ENCODE measurements around the gene ADD3.

The ADD3 gene, protein sequence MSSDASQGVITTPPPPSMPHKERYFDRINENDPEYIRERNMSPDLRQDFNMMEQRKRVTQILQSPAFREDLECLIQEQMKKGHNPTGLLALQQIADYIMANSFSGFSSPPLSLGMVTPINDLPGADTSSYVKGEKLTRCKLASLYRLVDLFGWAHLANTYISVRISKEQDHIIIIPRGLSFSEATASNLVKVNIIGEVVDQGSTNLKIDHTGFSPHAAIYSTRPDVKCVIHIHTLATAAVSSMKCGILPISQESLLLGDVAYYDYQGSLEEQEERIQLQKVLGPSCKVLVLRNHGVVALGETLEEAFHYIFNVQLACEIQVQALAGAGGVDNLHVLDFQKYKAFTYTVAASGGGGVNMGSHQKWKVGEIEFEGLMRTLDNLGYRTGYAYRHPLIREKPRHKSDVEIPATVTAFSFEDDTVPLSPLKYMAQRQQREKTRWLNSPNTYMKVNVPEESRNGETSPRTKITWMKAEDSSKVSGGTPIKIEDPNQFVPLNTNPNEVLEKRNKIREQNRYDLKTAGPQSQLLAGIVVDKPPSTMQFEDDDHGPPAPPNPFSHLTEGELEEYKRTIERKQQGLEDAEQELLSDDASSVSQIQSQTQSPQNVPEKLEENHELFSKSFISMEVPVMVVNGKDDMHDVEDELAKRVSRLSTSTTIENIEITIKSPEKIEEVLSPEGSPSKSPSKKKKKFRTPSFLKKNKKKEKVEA

GRCh38 chr10:110007701-110008517 lies at the start of gene ADD3:
Gene ADD3, plus strand, starts transcription at chr10:110007984. Its CDS starts 92,670 bp downstream, at chr10:110100654.
- DNase-seq: peak; percentile 96

DNA sequence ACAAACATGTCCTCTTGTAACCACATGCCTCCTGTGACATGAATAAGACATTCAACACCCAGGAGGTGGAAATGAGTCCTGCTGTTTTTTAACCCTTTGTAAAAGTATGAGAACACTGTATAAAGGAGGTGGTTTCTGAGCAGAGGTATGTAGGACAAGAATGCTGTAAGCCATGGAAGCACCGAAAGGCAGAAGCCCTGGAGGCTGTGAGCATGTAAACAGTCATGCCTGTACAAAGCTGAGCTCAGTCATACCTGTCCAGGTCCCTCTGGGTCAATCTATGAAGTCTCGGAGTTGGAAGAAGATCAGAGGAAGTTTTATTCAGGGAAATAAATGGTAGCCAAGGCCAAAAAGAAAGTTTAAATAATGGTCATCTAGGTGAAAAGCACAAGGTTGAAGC lies 49.7 kb upstream of the ADD3 start:
- DNase-seq: no peak

GRCh38 chr10:109959259-109960145 lies 48.3 kb upstream of the ADD3 start:
- DNase-seq: no peak

DNA sequence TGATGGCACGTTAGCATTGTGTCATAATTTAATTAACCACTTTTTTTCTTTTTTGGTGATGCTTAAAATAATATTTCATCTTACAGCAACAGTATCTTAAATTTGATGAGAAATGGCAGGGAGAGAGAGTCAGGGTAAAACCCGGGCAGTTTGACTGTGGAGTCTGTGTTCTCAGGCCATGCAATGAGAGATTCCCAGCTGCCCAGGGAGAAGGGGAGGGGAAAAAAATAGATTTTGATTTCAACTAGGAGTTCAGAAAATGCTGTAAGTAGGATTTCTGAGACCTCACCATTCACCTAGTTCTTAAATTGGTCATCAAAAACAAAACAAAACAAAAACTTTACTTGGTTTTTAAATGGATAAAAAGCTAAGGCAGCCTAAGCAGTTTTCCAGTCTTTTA lies 47.1 kb upstream of the ADD3 start:
- no peak for DNase-seq

DNA sequence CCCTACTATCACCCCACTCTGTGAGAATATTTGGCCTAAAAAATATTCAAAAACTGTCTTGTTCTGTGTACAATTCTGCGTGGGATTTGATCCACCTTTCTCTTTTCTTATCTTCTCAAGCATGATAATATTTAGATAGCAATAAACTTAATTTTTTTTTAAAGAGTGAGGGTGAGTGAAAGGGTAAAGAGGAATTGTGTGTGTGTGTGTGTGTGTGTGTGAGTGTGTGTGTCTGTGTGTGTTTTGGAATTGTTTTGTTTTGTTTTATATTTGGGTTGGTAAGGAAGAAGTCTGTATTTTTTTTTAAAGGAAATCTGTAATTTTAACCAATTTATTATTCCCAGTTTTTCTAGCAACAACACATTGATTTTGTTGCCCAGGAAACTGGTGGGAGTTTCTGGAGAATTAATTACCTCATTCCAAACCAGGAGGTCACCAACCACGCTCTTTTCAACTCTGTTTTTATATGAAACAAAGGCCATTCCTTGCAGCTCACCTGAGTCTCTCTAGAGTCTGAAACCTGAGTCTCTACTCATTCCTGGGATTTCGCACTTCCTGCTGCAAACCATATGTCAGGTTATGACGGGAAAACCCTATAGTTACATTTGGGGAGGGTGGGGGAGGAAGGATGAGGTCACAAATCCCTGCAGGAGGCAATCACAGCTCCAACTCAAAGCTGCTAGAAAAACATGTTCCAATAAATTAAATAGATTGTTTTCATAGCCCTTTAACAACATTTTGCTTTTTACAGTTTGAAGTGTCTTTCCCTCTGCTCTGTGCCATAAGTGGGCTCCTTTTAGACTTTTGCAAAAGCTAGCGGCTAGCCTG lies 46.4 kb upstream of the ADD3 start:
- DNase-seq: no peak

- no peak for DNase-seq
These were observed 45.5 kb upstream of the ADD3 start for GRCh38 chr10:109962247-109962646.

GRCh38 chr10:109963439-109963838 lies 44.3 kb upstream of the ADD3 start:
- DNase-seq: no peak

- no peak for DNase-seq
These were observed 43.5 kb upstream of the ADD3 start for GRCh38 chr10:109964318-109964717.

DNA sequence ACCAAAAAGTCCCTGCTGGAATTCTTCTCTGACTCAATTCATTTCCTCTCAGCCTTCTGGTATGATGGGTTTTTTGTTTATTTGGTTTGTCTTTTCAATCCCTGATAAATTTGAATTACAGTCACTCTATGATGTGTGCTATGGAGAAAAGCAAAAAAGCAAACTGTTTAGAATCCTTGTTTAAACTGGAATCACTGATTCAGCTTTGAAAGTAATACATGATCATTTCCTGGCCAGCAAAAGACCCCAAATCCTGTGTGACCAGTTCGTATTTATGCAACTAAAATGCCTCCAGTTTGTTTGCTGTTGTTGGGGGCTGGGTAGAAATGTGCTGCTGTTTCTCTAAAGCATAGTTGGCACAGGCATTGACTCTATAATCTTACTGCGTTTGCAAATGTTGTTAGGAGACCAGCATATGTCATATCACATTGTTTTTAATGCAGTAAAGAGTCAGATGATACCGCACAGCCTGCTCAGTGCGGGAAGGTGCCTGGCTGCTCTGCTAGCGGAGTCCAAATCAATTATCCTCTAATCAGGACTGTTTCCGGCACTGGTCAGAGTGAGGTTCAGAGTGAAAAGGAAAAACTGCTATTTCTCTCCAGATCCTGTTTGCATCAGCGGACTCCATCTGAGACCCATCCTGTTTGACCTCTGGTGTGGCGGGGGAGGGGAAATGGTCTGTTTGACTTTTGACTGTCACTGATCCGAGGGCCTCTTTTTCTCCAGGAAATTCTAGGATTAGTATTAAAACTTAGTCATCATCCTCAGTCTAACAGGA lies 40.6 kb upstream of the ADD3 start:
- no peak for DNase-seq

- no peak for DNase-seq
These were observed 40.1 kb upstream of the ADD3 start for GRCh38 chr10:109967739-109968088.

GRCh38 chr10:109968953-109969759 lies 38.6 kb upstream of the ADD3 start:
- no peak for DNase-seq

DNA sequence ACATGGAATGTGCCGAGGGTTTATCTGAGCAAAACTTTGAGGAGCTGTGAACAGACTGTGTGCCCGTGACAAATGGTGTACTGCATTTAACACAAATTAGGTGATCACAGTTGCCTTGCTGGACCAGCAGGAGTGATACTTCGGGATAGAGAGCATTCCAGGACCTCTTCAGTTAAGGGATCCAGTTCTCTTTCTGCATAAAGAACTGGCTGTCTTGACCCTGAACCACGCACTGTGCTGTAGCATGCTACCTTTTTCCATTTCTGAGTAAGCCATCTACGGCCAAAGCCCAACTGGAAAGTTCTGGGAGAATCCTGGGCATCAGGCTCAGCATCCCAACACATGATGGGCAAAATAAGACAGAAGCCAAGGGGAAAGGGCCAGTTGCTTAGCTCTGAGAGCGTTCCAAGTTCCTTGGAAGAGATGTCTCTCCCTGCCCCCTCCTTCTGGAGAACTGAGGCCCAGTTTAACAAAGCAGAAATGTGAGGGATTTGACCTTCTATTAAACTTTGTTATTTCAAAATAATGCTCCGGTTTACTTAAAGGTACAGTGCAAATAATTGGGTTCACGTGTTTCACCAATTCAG lies 37.9 kb upstream of the ADD3 start:
- no peak for DNase-seq

DNA sequence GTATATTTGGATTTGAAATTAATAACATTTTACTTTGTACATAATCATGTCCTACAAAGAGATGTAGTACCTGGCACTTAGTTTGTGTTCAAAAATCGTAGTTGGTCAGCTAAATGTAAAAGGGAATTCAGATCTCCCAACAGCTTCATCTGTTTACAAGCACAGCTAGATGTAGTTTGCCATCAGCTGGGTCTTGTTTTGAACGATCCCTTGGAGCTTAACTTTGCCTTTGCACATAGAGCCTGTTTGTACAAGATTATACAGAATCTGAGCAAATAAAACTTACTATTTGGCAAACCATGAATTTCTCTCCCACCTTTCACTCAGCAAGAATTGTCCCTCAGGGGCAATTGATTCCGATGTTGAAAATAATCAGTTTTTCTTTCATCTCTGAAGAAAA lies 36.1 kb upstream of the ADD3 start:
- no peak for DNase-seq

DNA sequence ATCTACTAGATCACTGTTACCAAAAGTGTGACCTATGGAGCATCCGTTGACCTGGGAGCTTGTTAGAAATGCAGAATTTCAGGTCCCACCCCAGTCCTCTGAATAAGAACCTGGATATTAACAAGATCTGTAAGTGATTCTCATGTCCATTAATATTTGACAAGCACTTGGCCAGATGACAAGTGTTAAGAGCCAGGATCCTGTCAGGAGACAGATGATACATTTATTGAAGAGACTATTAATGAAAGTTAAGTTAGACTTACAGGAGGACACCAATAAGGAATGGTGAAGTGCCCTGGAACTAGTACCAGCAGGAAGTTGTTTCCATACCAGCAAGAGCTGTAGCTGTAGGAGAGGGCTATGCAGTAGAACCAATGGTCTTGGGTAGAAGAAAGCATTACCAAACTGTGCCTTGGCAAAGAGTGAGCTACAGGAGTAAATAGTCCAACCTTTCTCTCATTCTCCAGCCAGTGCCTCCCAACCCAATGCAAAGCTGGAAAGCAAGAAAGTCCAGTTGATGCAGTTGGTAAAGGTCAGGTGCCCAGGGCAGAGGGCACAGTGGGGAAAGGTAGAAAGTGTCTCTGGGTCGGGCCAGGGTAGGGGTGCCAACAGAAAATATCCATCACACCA lies 35.3 kb upstream of the ADD3 start:
- no peak for DNase-seq

- DNase-seq: no peak
These were observed 34.4 kb upstream of the ADD3 start for GRCh38 chr10:109973326-109973829.

- DNase-seq: no peak
These were observed 33.1 kb upstream of the ADD3 start for GRCh38 chr10:109974504-109975191.

GRCh38 chr10:109975244-109976190 lies 32.3 kb upstream of the ADD3 start:
- no peak for DNase-seq

All from activated effector memory CD4-positive, alpha-beta T cell treated with anti-CD3 and anti-CD28 coated beads, Interleukin-2, amount 50 U/mL, for 16 hours (primary cell).